Right ventricle myocardium superior (tissue), 1 donor: ENCODE results near the gene POLR2A. TPM values are rescaled to one million over a fixed set of nuclear protein-coding genes. Genes with fewer than 3 reads are reported as not detected.

Source experiments
- ATAC-seq: fragments of 200-7000 bp; cut with Tn5 transposase; one replicate; pipeline ENCODE4 v1.9.1; 2020; ENCODE audit warnings: mild to moderate bottlenecking; ENCODE audit not compliant: poor library complexity
- DNase-seq: peaks from one replicate; pipeline ENCODE4 v3.0.0-alpha.2; 2020
- intact Hi-C: fragments of 100-400 bp; cut with DNase I; formaldehyde crosslinking; loops from one replicate; pipeline ENCODE4 v1.11.2; 2022
- total RNA-seq: library from RNA; stranded (reverse); fragmentation: NEBNext Ultra II Directional; extraction: Animal tissue kit (Norgen Biotek cat#: 25700); gene quantifications from one replicate; pipeline ENCODE4 v1.2.1, GENCODE V29; 2021
- donor health status: DM: no; HTN: yes; CAD: no; lungs with severe emphysema.

The POLR2A gene
- total RNA-seq, 1 donor from 2014 or later = 32.9 TPM

GRCh38 chr17:7515911-7516610, 31.9 kb downstream of the POLR2A start:
- intact Hi-C loops = no loop called here
- DNase-seq (no peak), ATAC-seq (peak; percentile 33)

- no peak for DNase-seq
- intact Hi-C loops = no loop called here
- peak; percentile 57 for ATAC-seq
These were observed 38.9 kb downstream of the POLR2A start for GRCh38 chr17:7523033-7523432.

- ATAC-seq (no peak), DNase-seq (no peak)
- intact Hi-C loops = no loop called here
These were observed 44.7 kb downstream of the POLR2A start for GRCh38 chr17:7528842-7529241.

- DNase-seq (no peak), ATAC-seq (no peak)
- intact Hi-C loops = no loop called here
These were observed 46.1 kb downstream of the POLR2A start for GRCh38 chr17:7530023-7530900.

GRCh38 chr17:7538050-7538449, 53.9 kb downstream of the POLR2A start:
- DNase-seq = no peak
- no peak for ATAC-seq
- intact Hi-C loops = no loop called here

DNA sequence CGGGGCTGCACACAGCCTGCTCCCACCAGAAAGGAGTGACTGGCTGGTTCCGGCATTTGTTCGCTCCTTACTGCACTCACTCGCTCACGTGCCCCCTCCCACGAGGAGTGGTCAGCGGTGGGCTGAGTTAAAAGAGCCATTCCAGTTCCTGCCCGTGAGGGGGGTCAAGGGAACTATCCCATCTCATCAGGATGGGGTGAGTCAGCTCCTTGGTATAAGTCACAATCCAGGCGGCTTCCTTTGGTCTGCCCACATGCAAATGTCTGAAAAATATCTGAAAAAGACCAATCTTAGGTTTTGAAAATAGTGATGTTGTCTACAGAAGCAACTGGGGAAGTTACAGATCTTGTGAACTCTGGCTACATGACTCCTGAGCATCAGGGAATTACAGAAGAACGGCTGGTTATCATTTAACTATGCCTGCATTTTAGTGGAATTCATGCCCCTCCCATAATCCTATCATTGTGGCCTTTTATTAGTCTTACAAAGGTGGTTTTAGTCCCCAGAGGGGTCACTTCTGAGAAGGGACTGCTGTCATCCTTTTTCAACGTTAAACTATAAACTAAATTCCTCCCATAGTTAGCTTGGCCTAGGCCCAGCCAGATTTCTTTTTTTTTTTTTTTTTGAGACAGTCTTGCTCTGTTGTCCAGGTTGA, 54.9 kb downstream of the POLR2A start:
- ATAC-seq (no peak), DNase-seq (no peak)
- intact Hi-C loops = no loop called here

DNA sequence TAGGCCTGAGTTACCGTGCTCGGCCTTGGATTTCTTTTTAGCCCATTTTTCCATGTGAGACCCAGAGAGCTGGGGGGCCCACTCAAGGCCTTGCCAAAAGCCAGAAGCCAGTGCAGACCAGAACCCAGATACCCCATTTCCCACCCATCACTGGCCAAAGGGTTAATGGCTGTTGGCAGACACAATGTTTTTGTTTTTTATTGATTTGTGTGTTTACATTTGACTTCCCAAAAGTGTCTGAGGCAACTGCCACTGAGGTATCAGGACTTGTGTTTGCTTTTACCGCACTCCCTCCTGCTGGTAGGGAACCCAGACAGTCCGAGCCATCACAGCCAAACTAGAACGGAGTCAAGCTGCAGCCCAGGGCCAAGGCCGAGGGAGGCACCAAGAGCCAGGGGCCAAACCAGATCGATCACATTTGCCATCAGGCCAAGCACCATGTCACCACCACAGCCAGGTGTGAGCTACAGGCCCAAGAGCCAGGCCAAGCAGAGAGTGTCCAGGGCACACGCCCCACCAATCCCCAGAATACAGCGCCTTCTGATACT, 57.0 kb downstream of the POLR2A start:
- DNase-seq = no peak
- intact Hi-C loops = no loop called here
- ATAC-seq = no peak

DNA sequence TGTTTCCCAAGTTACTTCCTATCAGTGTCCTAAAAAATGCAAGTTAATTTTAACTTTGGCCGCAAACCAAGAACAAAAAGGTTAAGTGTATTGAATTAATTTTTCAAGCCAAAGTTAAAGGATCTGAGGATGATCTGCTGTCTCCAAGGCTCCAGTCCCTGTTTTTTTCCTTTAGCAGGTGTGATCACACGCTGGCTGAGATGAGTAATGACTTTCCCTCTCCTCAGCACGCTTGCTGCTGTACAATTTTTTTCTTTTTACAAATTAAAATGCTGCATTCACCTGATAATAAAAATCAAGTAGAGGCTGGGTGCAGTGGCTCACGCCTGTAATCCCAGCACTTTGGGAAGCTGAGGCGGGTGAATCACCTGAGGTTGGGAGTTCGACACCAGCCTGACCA, 60.7 kb downstream of the POLR2A start:
- DNase-seq (no peak), ATAC-seq (no peak)
- intact Hi-C loops = no loop called here

GRCh38 chr17:7548585-7549400, 64.6 kb downstream of the POLR2A start, which contains the start of gene TNFSF12:
TNFSF12 (plus strand) TSS chr17:7549058; CDS start chr17:7549154, 96 bp downstream.
- intact Hi-C loops = no loop called here
- peak; percentile 85 for DNase-seq
- peak; percentile 90 for ATAC-seq

Other genes starting within 250 kb of the POLR2A start
- gene DVL2, start 249.8 kb upstream of the POLR2A start, total RNA-seq = 20.4 TPM
- 19.4 TPM for gene PHF23, start 244.9 kb upstream of the POLR2A start, total RNA-seq
- 432 TPM for gene GABARAP, start 241.9 kb upstream of the POLR2A start, total RNA-seq
- gene CTDNEP1, start 232.6 kb upstream of the POLR2A start, total RNA-seq = 109 TPM
- 71.6 TPM for gene ELP5, start 232.2 kb upstream of the POLR2A start, total RNA-seq
- 0.94 TPM for gene CLDN7, start 221.9 kb upstream of the POLR2A start, total RNA-seq
- 141 TPM for gene SLC2A4, start 202.6 kb upstream of the POLR2A start, total RNA-seq
- 0.75 TPM for gene YBX2, start 189.7 kb upstream of the POLR2A start, total RNA-seq
- 295 TPM for gene EIF5A, start 176.7 kb upstream of the POLR2A start, total RNA-seq
- 68.8 TPM for gene GPS2, start 169.0 kb upstream of the POLR2A start, total RNA-seq
- gene NEURL4, start 155.0 kb upstream of the POLR2A start, total RNA-seq = 26.2 TPM
- 14.9 TPM for gene ACAP1, start 147.8 kb upstream of the POLR2A start, total RNA-seq
- 4.4 TPM for gene KCTD11, start 132.2 kb upstream of the POLR2A start, total RNA-seq
- not detected for gene TMEM95, start 129.2 kb upstream of the POLR2A start, total RNA-seq
- gene TNK1, start 103.3 kb upstream of the POLR2A start, total RNA-seq = 2.1 TPM
- 14.0 TPM for gene PLSCR3, start 89.8 kb upstream of the POLR2A start, total RNA-seq
- 61.5 TPM for gene TMEM256, start 80.3 kb upstream of the POLR2A start, total RNA-seq
- 5.8 TPM for gene NLGN2, start 76.5 kb upstream of the POLR2A start, total RNA-seq
- not detected for gene SPEM1, start 64.0 kb upstream of the POLR2A start, total RNA-seq
- not detected for gene SPEM2, start 58.8 kb upstream of the POLR2A start, total RNA-seq
- not detected for gene SPEM3, start 55.5 kb upstream of the POLR2A start, total RNA-seq
- 1.7 TPM for gene TMEM102, start 48.9 kb upstream of the POLR2A start, total RNA-seq
- 9.8 TPM for gene FGF11, start 44.9 kb upstream of the POLR2A start, total RNA-seq
- gene CHRNB1, start 39.3 kb upstream of the POLR2A start, total RNA-seq = 9.8 TPM
- gene ZBTB4, start 4.7 kb upstream of the POLR2A start, total RNA-seq = 60.3 TPM
- not detected for gene SLC35G6, start 2.9 kb upstream of the POLR2A start, total RNA-seq
- 34.6 TPM for gene TNFSF12, start 64.7 kb downstream of the POLR2A start, total RNA-seq
- 8.3 TPM for gene TNFSF13, start 74.4 kb downstream of the POLR2A start, total RNA-seq
- 30.8 TPM for gene SENP3, start 77.6 kb downstream of the POLR2A start, total RNA-seq
- 32.0 TPM for gene CD68, start 95.3 kb downstream of the POLR2A start, total RNA-seq
- 25.9 TPM for gene MPDU1, start 99.5 kb downstream of the POLR2A start, total RNA-seq
- gene SOX15, start 105.7 kb downstream of the POLR2A start, total RNA-seq = 0.91 TPM
- gene FXR2, start 130.5 kb downstream of the POLR2A start, total RNA-seq = 101 TPM
- 80.0 TPM for gene SAT2, start 143.5 kb downstream of the POLR2A start, total RNA-seq
- gene SHBG, start 145.8 kb downstream of the POLR2A start, total RNA-seq = 0.54 TPM
- gene ATP1B2, start 166.6 kb downstream of the POLR2A start, total RNA-seq = 3.1 TPM
- 11.5 TPM for gene TP53, start 203.1 kb downstream of the POLR2A start, total RNA-seq
- 4.2 TPM for gene WRAP53, start 204.1 kb downstream of the POLR2A start, total RNA-seq
- 0.13 TPM for gene EFNB3, start 220.8 kb downstream of the POLR2A start, total RNA-seq
- gene DNAH2, start 233.4 kb downstream of the POLR2A start, total RNA-seq = not detected